Mucosa of gallbladder (tissue), 1 donor: Measurements from ENCODE around the gene ALKBH7. TPM values are rescaled to one million over a fixed set of nuclear protein-coding genes. Genes with fewer than 3 reads are reported as not detected.
"Not testable (repeated sequence)": the region's sequence is repeated elsewhere in the genome, so short reads cannot be mapped to it uniquely, and the experiment has no call there.

ENCODE experiments used
- DNase-seq: peaks from one replicate; pipeline ENCODE4 v3.0.0-alpha.2; 2020; ENCODE audit warnings: low spot score
- total RNA-seq: library from RNA; stranded (reverse); gene quantifications from one replicate; pipeline ENCODE4 v1.2.1, GENCODE V29; 2021
- donor health status: DM: no; HTN: no; CAD: no.

Gene ALKBH7
- total RNA-seq, 1 donor from 2014 or later, result 91.5 TPM

DNA sequence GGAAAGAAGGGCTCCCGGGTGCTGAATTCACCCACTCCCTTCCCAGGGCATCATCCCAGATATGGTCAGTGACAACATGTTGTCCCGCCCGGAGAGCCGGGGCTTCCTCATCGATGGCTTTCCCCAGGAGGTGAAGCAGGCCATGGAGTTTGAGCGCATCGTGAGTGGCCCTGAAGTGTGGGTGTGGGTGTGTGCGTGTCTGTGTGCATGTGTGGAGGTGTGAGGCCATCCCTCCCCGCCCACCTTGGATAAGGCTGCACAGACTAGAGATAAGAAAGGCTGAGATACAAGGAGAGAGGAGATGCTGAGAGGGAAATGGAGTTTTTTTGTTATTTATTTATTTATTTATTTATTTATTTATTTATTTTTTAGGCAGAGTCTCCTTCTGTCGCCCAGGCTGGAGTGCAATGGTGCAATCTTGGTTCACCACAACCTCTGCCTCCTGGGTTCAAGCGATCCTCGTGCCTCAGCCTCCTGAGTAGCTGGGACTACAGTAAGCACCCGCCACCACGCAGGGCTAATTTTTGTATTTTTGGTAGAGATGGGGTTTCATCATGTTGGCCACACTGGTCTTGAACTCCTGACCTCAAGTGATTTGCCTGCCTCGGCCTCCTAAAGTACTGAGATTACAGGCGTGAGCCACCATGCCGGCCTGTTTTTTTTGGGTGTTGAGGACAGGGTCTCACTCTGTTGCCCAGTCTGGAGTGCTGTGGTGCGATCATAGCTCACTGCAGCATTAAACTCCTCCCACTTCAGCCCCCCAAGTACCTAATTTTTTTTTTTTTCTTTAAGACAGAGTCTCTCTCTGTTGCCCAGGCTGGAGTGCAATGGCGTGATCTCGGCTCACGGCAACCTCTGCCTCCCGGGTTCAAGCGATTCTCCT, 27.7 kb downstream of the ALKBH7 start:
- not testable (repeated sequence) for DNase-seq

DNA sequence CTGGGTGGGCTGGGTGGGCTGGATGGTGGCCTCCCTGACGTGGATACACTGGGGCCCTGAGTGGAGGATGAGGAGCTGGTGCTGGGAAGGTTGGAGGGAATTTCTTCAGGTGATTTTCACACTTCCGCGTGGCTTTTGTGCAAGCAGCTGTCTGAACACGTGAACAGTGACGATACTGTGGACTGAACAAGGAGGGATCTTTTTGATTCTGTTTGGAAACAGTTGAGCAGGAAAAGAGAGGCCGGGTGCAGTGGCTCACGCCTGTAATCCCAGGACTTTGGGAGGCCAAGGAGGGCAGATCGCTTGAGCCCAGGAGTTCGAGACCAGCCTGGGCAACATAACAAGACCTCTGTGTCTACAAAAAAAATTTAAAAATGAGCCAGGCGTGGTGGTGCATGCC, 29.5 kb downstream of the ALKBH7 start:
- DNase-seq, result no peak

DNA sequence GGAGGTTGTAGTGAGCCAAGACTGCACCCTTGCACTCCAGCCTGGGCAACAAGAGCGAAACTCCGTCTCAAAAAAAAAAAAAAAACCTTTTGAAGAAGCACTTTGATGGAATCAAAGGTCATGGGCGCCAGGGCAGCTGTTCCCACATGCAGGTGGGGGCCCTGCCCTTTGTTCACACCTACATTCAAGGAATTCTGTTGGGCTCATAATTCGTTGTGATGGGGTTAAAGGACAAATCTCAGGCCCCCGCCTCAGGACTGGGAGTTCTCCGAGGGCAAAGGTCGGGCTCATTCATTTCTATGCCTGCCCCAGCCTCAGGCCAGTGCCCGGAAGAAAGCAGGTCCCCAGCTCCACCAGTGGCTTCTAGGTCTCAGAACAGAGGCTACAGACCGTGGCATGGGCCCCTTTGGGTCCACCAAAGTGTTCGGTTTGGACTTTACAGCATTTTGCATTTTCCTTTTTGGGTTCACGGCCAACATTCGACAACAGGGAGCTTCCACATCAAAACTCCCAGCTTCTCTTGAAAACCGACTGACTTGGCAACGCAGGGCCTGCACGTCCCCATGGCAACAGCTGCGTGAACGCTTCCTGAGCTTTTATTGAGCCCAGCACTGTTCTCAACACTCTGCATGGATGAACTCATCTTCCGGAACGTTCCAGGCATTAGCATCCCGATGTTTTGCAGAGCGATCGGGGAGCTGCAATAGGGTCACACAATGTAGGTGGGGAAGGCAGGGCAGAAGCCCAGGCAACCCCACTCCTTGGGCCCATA, 30.4 kb downstream of the ALKBH7 start:
- no peak for DNase-seq

DNA sequence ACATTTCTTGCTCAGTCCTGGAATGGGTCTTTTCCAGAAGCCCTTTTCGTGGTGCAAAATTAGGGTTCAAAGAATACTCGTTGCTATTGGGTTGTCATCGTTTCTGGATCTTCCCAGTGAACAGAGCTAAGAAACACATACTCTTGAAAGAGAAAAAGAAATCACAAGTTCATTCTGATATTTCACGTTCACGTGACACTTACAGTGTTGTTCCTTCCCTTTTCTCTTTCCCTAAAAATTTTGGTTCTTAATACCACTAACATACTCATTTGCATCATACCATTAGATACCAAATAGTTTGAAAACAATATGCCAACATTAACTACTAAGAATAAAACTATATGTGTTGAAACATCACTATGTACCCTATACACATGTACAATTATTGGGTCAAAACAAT, 33.8 kb downstream of the ALKBH7 start:
- DNase-seq, result no peak

DNA sequence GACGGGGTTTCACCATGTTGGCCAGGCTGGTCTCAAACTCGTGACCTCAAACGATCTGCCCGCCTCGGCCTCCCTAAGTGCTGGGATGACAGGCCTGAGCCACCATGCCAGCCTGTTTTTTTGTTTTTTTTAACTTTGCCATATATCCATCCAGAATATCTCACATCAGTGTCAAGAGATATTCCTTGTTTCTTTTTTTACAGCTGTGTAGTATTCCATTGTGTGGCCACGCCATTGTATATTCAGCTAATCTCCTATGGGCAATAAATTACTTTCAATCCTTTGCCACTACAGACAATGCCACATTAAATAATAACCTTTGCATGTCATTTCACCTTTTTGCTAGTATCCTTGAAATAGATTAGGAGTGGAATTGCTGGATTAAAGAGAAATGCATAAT, 36.8 kb downstream of the ALKBH7 start:
- DNase-seq, result no peak

GRCh38 chr19:6412061-6412446, 39.5 kb downstream of the ALKBH7 start:
- DNase-seq, result no peak

DNA sequence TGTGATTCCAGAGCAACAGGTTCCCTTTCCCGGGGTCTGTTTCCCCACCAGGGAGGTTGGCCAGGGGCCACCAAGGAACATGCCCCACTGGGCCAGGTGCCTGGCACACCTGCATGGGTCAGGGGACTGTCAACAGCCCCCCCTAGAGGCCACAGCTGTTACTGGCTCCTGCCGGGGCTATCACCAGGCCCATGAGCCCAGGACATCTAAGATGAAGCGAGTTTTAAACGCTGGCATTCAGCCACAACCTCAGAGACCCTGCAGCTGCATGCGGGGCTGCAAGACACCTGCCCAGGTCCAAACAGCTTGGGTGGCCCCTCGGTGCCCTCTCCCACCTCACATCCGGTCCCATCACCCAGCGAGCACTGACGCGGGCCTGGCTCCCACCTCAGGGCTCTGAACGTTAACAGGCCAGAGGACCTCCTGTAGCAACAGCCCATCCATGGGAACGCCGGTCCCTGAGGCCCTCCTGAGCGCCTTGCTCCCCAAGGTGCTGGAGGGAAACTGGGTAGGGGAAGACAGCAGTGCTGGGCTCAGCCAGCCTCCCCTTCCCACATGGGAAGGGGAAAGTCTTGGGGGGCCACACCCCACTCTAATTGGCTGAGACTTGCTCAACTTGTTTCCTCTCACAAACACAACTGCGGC, 40.0 kb downstream of the ALKBH7 start:
- no peak for DNase-seq

DNA sequence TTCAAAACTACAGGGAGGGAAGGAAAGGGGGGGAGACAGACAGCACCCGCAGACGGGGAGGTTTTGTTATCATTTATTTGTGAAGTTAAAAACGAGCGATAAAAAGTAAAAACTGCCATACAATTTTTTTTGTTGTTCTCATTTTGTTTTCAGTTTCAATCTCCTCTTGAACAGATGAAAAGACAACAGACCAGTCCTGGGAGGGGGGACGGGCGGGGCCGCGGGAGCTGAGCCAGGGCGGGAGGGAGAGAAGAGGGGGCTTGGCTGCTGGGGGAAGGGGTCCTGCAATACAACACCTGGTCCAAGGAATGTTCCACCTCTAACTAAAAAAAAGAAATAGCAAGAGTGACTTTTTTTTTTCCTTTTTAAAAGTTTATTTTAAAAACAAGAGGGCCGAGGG, 40.7 kb downstream of the ALKBH7 start:
- no peak for DNase-seq

DNA sequence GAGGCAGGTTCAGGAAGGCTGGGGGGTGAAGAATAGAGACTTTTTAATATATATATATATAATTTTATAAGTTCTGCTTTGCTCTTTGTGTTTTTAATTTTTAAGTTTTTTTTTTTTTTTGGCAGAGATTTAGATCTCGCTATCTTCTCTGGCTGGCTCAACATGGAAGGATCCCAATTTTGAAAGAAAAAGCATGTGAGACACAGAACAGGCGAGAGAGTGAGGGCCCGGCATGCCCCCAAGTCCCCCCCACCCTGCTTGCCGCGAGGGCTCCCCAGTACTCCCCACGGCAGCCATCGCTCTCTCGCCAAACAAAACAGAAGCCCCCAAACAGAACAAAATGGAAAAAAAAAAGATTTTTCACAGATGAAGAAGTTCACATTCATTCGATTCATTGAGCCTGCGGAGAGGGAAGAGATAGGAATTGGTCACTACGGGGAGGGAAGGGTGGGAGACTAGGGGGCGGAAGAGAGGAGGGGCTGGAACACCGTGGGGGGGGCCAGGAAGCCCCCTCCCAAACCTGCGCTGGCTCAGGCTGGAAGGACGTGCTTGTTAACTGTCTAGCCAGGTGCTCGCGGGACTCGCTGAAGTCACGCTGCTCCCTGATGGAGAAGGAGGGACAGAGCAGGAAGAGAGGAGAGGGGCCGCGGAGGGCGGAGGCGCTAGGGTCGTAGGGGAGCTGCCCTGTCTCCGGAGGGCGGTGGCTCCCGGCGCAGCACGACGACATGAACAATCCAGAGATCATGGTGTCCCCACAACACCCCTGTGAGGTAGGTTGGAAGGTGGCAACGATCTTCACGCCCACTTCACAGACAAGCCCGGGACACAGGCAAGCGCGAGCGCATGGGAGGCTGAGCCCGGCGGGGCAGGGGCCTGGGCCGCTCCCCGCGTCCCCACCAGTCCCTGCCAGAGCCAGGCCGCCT, 41.4 kb downstream of the ALKBH7 start:
- no peak for DNase-seq

- no peak for DNase-seq
These were observed 42.4 kb downstream of the ALKBH7 start for GRCh38 chr19:6414793-6415590.

DNA sequence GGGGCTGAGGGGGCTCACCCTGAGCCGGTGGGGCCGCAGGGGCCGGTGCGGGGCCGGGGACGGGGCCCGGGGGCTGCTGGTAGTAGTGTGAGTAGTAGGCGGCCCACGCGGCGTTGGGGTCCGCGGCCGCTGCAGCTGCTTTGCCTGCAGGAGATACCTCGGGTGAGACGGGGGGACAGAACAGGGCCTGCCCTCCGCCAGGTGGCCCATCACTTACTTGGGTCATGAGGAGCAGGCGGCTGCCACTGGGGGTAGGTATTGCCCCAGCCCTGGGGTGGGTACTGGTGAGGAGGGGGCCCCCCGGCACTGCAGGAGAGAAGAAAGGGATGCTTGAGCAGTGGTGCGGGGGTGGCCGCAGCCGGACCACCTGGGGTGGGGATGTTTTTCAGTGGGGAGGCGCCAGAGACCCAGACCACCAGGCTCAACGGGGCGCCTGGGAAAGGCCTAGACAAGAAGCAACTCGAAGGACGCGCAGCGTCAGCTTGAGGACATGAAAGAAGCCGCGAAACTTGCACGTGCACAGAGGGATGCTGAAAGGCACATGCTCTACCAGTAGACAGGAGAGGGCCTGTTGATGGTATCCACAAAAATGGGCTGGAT, 43.1 kb downstream of the ALKBH7 start:
- no peak for DNase-seq

DNA sequence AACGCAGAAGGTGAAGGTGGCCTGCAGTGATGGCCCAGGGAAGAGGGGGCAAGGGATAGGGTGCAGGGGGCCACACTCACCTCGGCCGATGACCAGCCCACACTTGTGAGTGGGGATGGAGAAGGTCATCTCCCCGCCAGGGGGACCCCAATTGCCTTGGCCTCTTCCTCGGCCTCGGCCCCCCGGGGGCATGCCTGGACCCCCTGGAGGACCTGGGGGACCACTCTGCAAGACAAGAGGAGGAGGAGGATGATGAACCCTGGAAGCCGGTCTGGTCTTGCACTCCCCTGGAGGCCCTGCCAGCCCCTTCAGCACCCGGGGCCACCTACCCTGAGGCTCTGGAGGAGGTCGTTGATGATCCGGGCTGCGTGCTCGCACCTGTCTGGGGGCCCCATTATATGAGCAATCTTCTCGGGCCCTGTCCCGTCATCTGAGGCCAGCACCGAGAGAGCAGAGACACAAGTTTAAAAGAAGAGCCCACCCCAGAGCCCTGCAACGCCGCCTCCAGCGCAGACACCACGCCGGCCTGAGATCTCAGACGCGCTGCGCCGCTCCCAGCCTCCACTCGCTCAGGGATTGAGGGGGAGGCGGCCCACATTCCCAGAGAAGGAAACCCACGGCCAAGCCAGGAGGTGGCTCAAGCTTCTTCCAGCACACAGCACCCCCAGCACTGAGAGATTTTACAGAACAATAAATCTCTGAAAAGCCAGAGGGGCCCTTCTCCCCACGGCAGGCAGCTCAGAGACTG, 44.2 kb downstream of the ALKBH7 start:
- DNase-seq, result no peak

DNA sequence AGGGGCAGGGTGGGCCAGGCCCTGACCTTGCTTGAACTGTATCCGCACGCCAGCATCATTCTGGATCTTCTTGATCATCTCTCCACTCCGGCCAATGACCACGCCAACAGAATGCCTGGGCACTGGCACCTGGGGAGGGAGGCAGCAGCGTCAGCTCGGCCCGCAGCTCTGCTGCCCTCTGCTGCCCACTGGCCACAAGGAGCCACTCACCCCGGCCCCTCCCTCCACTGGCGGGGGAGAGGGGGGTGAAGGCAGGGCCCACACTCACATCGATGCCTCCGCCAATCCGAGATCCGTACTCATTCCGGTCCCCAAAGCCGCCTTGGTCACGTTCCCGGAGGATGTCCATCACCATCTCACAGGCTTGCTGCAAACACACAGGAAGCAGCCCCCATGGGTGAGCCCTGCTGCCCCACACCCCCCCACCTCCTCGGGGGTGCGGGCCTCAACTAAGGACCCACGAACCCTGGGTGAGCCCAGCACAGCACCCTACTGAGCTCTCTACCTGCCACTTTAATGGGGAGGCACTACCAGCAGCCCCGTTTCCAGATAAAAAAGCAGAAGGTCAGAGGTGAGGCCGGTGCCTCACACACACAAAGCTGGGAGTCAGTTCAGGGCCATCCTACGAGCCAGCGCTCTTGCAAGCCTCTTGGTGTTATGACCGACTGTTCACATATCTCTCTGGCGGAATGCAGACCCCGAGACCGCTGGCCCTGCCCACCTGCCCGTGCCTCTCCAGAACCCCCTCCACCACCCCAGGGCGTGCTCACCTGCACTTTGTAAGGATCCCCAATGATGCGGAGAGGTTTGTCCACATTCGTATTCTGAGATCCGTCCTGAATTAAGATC, 45.3 kb downstream of the ALKBH7 start:
- no peak for DNase-seq

DNA sequence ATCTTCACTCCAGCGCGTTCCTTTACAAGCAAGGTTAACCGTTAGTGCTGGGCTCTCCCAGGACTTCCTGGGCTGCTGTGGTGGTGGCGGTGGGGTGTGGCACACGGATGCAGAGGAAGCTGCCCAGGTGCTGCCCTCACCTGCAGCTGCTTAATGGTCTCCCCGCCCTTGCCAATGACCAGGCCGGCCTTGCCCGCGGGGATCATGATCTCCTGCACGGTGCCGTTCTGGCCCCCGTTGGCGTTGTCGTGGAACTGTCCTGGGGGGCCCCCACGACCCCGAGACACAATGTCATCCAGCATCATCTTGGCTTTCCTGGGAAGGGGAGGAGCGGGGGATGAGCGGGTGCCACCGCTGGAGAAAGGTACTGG, 46.0 kb downstream of the ALKBH7 start:
- no peak for DNase-seq

DNA sequence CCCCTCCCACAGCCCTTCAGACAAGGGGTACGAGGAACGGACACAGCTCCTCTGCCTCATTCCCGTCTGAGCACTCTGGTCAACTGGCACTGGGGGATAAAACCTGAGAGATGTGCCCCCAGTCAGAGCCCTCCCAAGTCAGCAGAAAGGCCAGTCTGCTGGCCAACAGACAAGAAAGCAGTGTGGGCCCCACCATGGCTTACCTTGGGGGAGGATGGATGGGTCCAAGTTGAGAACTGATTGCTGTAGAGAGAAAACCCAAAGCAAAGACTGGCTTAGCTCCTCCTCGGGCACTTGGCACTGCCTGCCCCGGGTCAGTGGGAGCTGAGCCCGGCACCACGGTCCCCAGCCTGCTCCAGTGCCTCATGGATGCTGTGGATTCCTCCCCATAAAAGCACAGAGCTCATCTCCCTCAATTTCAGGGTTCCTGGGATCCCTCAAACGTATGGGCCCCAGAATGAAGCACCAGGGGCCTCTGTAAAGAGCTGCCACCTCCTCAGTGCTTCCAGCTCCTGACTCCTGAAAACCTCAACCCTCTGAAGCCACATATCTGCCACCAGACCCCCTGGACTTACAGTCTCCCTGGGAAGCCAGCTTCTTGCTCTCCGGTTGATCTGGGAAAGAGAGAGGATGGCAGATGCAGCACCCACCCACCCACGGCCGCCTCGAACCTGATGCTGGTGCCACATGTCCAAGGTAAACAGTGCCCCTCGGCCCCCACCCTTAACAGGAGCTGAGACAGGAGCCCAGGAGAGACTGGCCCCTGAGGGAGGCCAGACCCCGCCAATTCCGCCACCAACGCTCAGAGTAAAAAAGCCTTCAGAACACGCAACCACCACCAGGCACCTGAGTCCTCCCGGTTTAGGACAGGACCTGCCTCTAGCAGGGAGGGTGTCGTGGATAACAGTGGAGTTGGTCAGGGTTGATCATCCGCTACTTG, 48.8 kb downstream of the ALKBH7 start:
- no peak for DNase-seq

DNA sequence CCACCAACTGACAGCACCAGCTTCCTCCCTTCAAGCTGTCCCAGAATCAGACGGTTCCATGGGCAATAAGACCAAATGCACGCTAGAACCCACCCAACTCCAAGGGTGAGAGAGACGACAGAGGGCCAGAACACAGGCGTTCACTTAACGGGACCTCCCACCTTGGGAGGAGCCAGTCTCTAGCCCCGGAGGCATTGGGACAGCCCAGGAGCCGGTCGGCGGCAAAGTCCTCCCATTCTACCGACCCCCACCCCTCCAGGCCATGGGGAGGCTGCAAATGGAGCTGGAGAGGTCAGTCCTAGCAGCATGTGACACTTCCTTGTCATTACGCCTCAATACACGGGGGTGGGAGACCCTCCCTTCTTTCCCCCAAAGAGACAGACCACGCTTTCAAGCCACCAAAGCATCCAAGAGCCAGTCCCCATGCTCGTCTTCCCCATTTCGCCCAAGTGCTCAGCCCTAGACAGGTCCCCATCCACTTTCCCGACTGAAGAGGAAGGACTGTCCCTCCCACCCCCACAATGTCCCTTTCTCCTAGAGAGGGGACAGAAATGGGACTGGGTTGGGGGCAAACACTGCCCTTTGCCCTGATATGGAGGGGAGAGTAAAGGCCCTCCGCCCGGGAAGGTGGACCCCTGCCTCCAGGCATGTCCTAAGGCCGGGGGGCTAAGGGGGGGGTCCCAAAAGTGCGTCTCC, 51.1 kb downstream of the ALKBH7 start:
- no peak for DNase-seq
